Ammon's horn (tissue), 1 donor: ENCODE data around the gene TECTA.
A peak's percentile ranks its signal among the peaks of the same experiment; 100 is the strongest.
"Not testable (repeated sequence)": the region's sequence is repeated elsewhere in the genome, so short reads cannot be mapped to it uniquely, and the experiment has no call there.

Experiments used
- DNase-seq: peaks from one replicate; pipeline ENCODE4 v3.0.0-alpha.2; 2016; ENCODE audit warnings: low spot score

The TECTA gene

GRCh38 chr11:121177629-121178028 is 76.6 kb downstream of the TECTA start:
- DNase-seq = not testable (repeated sequence)

GRCh38 chr11:121179306-121179705 is 78.3 kb downstream of the TECTA start:
- DNase-seq = no peak

- DNase-seq = no peak
These were observed 79.1 kb downstream of the TECTA start for GRCh38 chr11:121180183-121180582.

- DNase-seq = no peak
These were observed 87.7 kb downstream of the TECTA start for GRCh38 chr11:121188776-121189175.

GRCh38 chr11:121191818-121192217 is 90.8 kb downstream of the TECTA start:
- DNase-seq = peak; percentile 10

GRCh38 chr11:121194731-121195596 is 93.9 kb downstream of the TECTA start:
- DNase-seq = peak; percentile 80

GRCh38 chr11:121198491-121198890 is 97.4 kb downstream of the TECTA start:
- DNase-seq = no peak

- DNase-seq = no peak
These were observed 98.5 kb downstream of the TECTA start for GRCh38 chr11:121199516-121199915.

GRCh38 chr11:121206810-121207209 is 105.8 kb downstream of the TECTA start:
- no peak for DNase-seq

GRCh38 chr11:121207485-121208115 is 106.6 kb downstream of the TECTA start:
- no peak for DNase-seq

- no peak for DNase-seq
These were observed 109.5 kb downstream of the TECTA start for GRCh38 chr11:121210445-121211080.

GRCh38 chr11:121211626-121212025 is 110.6 kb downstream of the TECTA start:
- DNase-seq = no peak

- DNase-seq = no peak
These were observed 111.7 kb downstream of the TECTA start for GRCh38 chr11:121212536-121213361.

GRCh38 chr11:121213362-121213893 is 112.4 kb downstream of the TECTA start:
- DNase-seq = no peak

- DNase-seq = no peak
These were observed 113.8 kb downstream of the TECTA start for GRCh38 chr11:121214861-121215260.

- no peak for DNase-seq
These were observed 120.6 kb downstream of the TECTA start for GRCh38 chr11:121221496-121222200.

GRCh38 chr11:121223161-121223560 is 122.1 kb downstream of the TECTA start:
- DNase-seq = no peak

- DNase-seq = no peak
These were observed 124.3 kb downstream of the TECTA start for GRCh38 chr11:121225382-121225781.

GRCh38 chr11:121226415-121227263 is 125.6 kb downstream of the TECTA start:
- DNase-seq = no peak

- DNase-seq = no peak
These were observed 127.8 kb downstream of the TECTA start for GRCh38 chr11:121228851-121229250.
